H9 (cell line): ENCODE results near the gene SEPTIN5. TPM values are rescaled to one million over a fixed set of nuclear protein-coding genes. Genes with fewer than 3 reads are reported as not detected.

Source experiments
- DNase-seq: peaks from one replicate; pipeline ENCODE4 v3.0.0-alpha.2; 2017
- H2AFZ ChIP-seq: one replicate; pipeline ENCODE4 v1.6.1; 2013; ENCODE audit warnings: mild to moderate bottlenecking, low read length, control low read depth, moderate library complexity
- H2AK5ac ChIP-seq: 2 replicates; pipeline ENCODE4 v1.6.1; 2013; ENCODE audit warnings: low read length, control low read depth, mixed read lengths; ENCODE audit not compliant: insufficient read length
- H2BK120ac ChIP-seq: one replicate; pipeline ENCODE4 v1.6.1; 2013; ENCODE audit warnings: low read depth, mild to moderate bottlenecking, low read length, control low read depth, inconsistent platforms; ENCODE audit not compliant: poor library complexity, severe bottlenecking
- H2BK12ac ChIP-seq: 2 replicates; pipeline ENCODE4 v1.6.1; 2013; ENCODE audit warnings: low read length, control low read depth, mixed read lengths, low read depth; ENCODE audit not compliant: insufficient read length
- H2BK15ac ChIP-seq: 2 replicates; pipeline ENCODE4 v1.6.1; 2013; ENCODE audit warnings: low read depth, low read length, control low read depth
- H2BK20ac ChIP-seq: one replicate; pipeline ENCODE4 v1.6.1; 2013; ENCODE audit warnings: low read depth, mild to moderate bottlenecking, low read length, control low read depth, inconsistent platforms; ENCODE audit not compliant: poor library complexity, severe bottlenecking
- H2BK5ac ChIP-seq: 2 replicates; pipeline ENCODE4 v1.6.1; 2013; ENCODE audit warnings: low read length, control low read depth, mixed read lengths; ENCODE audit not compliant: insufficient read length
- H3K14ac ChIP-seq: 2 replicates; pipeline ENCODE4 v1.6.1; 2013; ENCODE audit warnings: low read length, control low read depth; ENCODE audit not compliant: insufficient read depth
- H3K18ac ChIP-seq: 2 replicates; pipeline ENCODE4 v1.6.1; 2013; ENCODE audit warnings: low read depth, mild to moderate bottlenecking, mixed read lengths, low read length, control low read depth; ENCODE audit not compliant: insufficient read length
- H3K23ac ChIP-seq: 2 replicates; pipeline ENCODE4 v1.6.1; 2013; ENCODE audit warnings: low read length, control low read depth, mixed read lengths, low read depth; ENCODE audit not compliant: insufficient read length
- H3K23me2 ChIP-seq: 2 replicates; pipeline ENCODE4 v1.6.1; 2013; ENCODE audit warnings: low read depth, mild to moderate bottlenecking, mixed read lengths, low read length, control low read depth; ENCODE audit not compliant: insufficient read length, poor library complexity, severe bottlenecking
- H3K27ac ChIP-seq: 2 replicates; pipeline ENCODE4 v1.5.1; 2013; ENCODE audit warnings: low read length, control low read depth, mixed read lengths, low read depth; ENCODE audit not compliant: insufficient read length
- H3K27me3 ChIP-seq: 2 replicates; pipeline ENCODE4 v1.6.1; 2013; ENCODE audit warnings: low read length, control low read depth, inconsistent platforms; ENCODE audit not compliant: insufficient read depth
- H3K4ac ChIP-seq: 2 replicates; pipeline ENCODE4 v1.6.1; 2013; ENCODE audit warnings: low read depth, mild to moderate bottlenecking, control low read depth, inconsistent platforms, low read length, moderate library complexity
- H3K4me1 ChIP-seq: 2 replicates; pipeline ENCODE4 v1.6.1; 2013; ENCODE audit warnings: low read length, control low read depth, inconsistent platforms; ENCODE audit not compliant: insufficient read depth
- H3K4me2 ChIP-seq: 2 replicates; pipeline ENCODE4 v1.6.1; 2013; ENCODE audit warnings: low read length, control low read depth, mixed read lengths; ENCODE audit not compliant: insufficient read length, insufficient read depth
- H3K56ac ChIP-seq: 2 replicates; pipeline ENCODE4 v1.6.1; 2013; ENCODE audit warnings: low read depth, mild to moderate bottlenecking, mixed read lengths, low read length, control low read depth; ENCODE audit not compliant: insufficient read length
- H3K79me1 ChIP-seq: 2 replicates; pipeline ENCODE4 v1.6.1; 2013; ENCODE audit warnings: low read depth, mild to moderate bottlenecking, moderate library complexity, low read length, control low read depth, inconsistent platforms; ENCODE audit not compliant: insufficient read depth, poor library complexity, severe bottlenecking
- H3K79me2 ChIP-seq: 2 replicates; pipeline ENCODE4 v1.6.1; 2013; ENCODE audit warnings: low read length, control low read depth, inconsistent platforms; ENCODE audit not compliant: insufficient read depth
- H3K9ac ChIP-seq: 2 replicates; pipeline ENCODE4 v1.6.1; 2013; ENCODE audit warnings: low read length, control low read depth, mixed read lengths; ENCODE audit not compliant: insufficient read length; ENCODE audit errors: extremely low read depth
- H3K9me3 ChIP-seq: one replicate; pipeline ENCODE4 v1.6.1; 2013; ENCODE audit warnings: low read depth, low read length, inconsistent platforms; ENCODE audit not compliant: control insufficient read depth
- H3T11ph ChIP-seq: one replicate; pipeline ENCODE4 v1.6.1; 2013; ENCODE audit warnings: mild to moderate bottlenecking, low read length, control low read depth, inconsistent platforms
- H4K20me1 ChIP-seq: one replicate; pipeline ENCODE4 v1.6.1; 2013; ENCODE audit not compliant: control insufficient read depth, insufficient read length, insufficient read depth
- H4K5ac ChIP-seq: 2 replicates; pipeline ENCODE4 v1.6.1; 2013; ENCODE audit warnings: low read depth, mild to moderate bottlenecking, mixed read lengths, low read length, control low read depth; ENCODE audit not compliant: insufficient read length
- H4K8ac ChIP-seq: replicated peaks from 2 replicates; pipeline ENCODE4 v1.6.1; 2013; ENCODE audit warnings: low read length, control low read depth, mixed read lengths, low read depth; ENCODE audit not compliant: insufficient read length
- H4K91ac ChIP-seq: 2 replicates; pipeline ENCODE4 v1.6.1; 2013; ENCODE audit warnings: low read depth, mild to moderate bottlenecking, moderate library complexity, mixed read lengths, low read length, control low read depth; ENCODE audit not compliant: insufficient read length
- H3K27ac Mint-ChIP-seq, 3 experiments: 2 replicates in 2 of 3; 3 replicates in 1 of 3; pipeline ENCODE4 v1.8.0; 2020 to 2021; ENCODE audit warnings: mixed read lengths in 3 of 3, mild to moderate bottlenecking in 1 of 3, moderate library complexity in 1 of 3
- H3K27me3 Mint-ChIP-seq: 2 replicates; pipeline ENCODE4 v1.8.0; 2021; ENCODE audit warnings: low read depth, mild to moderate bottlenecking, moderate library complexity, mixed read lengths
- H3K36me3 Mint-ChIP-seq, 3 experiments: 2 replicates in 2 of 3; 3 replicates in 1 of 3; pipeline ENCODE4 v1.8.0; 2020 to 2021; ENCODE audit warnings: low read depth in 3 of 3, mixed read lengths in 3 of 3; ENCODE audit not compliant: insufficient read depth in 1 of 3
- H3K4me1 Mint-ChIP-seq, 2 experiments: 2 replicates each; pipeline ENCODE4 v1.8.0; 2020; ENCODE audit warnings: mixed read lengths in 2 of 2
- H3K4me3 Mint-ChIP-seq, 2 experiments: 2 replicates in 1 of 2; 3 replicates in 1 of 2; pipeline ENCODE4 v1.8.0; 2020 to 2021; ENCODE audit warnings: mild to moderate bottlenecking in 2 of 2, mixed read lengths in 2 of 2, moderate library complexity in 1 of 2
- H3K9me3 Mint-ChIP-seq, 2 experiments: 2 replicates in 1 of 2; 3 replicates in 1 of 2; pipeline ENCODE4 v1.8.0; 2020; ENCODE audit warnings: mild to moderate bottlenecking in 2 of 2, mixed read lengths in 2 of 2, moderate library complexity in 1 of 2
- CTCF ChIP-seq: fragments of 200-600 bp; sonication (generic); conservative IDR thresholded peaks from 3 replicates; pipeline ENCODE4 v1.8.0; 2021; ENCODE audit warnings: antibody characterized with exemption, mild to moderate bottlenecking
- WGBS: extraction: QIAGEN DNeasy Blood & Tissue Kit; methylation state at CpG from one replicate; pipeline ENCODE4 v1.1.7; 2013; ENCODE audit warnings: missing lambda C conversion rate, low lambda C conversion rate, mixed read lengths; ENCODE audit not compliant: insufficient read length; ENCODE audit errors: extremely low coverage; 5-methylcytosine and 5-hydroxymethylcytosine counted together
- total RNA-seq: library from RNA; stranded (reverse); gene quantifications from 2 replicates; pipeline ENCODE4 v1.2.1, GENCODE V29; 2021

SEPTIN5 gene
- total RNA-seq, 1 experiment from 2014 or later = 17.8 TPM

GRCh38 chr22:19708321-19709011 is 5.8 kb upstream of the SEPTIN5 start:
- H4K5ac ChIP-seq = no peak overlapping the region
- H3K79me2 ChIP-seq = no peaks in the 10 kb centered on the region
- peak; percentile 24 for DNase-seq
- no peak overlapping the region for H2BK12ac ChIP-seq
- H3K36me3 Mint-ChIP-seq = no peaks in the 10 kb centered on the region
- peaks cover 33 to 42% of the 10 kb centered on the region in 2 experiments for H3K4me1 Mint-ChIP-seq
- no peak overlapping the region for H2BK5ac ChIP-seq
- H3K27ac ChIP-seq = no peak overlapping the region
- H3K18ac ChIP-seq = no peak overlapping the region
- no peak overlapping the region for H3K56ac ChIP-seq
- H3T11ph ChIP-seq = no peak overlapping the region
- H3K9me3 ChIP-seq = no peaks in the 10 kb centered on the region
- H2AFZ ChIP-seq = no peak overlapping the region
- TF ChIP-seq CTCF = no peak
- peaks cover 73% of the 10 kb centered on the region for H3K27me3 Mint-ChIP-seq
- H3K4me3 Mint-ChIP-seq = no peak overlapping the region
- H4K20me1 ChIP-seq = no peaks in the 10 kb centered on the region
- H2BK120ac ChIP-seq = no peak overlapping the region
- H2BK15ac ChIP-seq = no peak overlapping the region
- H2BK20ac ChIP-seq = no peak overlapping the region
- H2AK5ac ChIP-seq = no peak overlapping the region
- H3K4me1 ChIP-seq = peaks cover 7% of the 10 kb centered on the region; the same call in 1 of the 2 replicates
- no peak overlapping the region for H4K91ac ChIP-seq
- no peaks in the 10 kb centered on the region; a peak in 1 of 5 replicates for H3K9me3 Mint-ChIP-seq
- H3K23me2 ChIP-seq = no peaks in the 10 kb centered on the region
- no peak overlapping the region for H3K4ac ChIP-seq
- H3K79me1 ChIP-seq = no peaks in the 10 kb centered on the region
- no peak overlapping the region for H3K9ac ChIP-seq
- WGBS = no CpG with 5 or more reads among the region's 20 CpGs
- no peaks in the 10 kb centered on the region for H3K27me3 ChIP-seq
- H3K27ac Mint-ChIP-seq = peak overlapping the region in 1 of 3 experiments; percentile 94; a peak in 1 of 7 replicates
- no peak overlapping the region for H4K8ac ChIP-seq
- no peak overlapping the region for H3K4me2 ChIP-seq
- no peak overlapping the region for H3K23ac ChIP-seq
- no peak overlapping the region; the same call in 1 of the 2 replicates for H3K14ac ChIP-seq
